Inferior parietal cortex (tissue), 1 donor: ENCODE measurements around the gene CORO2B.

ENCODE experiments used
- DNase-seq: peaks from one replicate; pipeline ENCODE4 v3.0.0-alpha.2; 2016; ENCODE audit errors: extremely low spot score

Gene CORO2B

DNA sequence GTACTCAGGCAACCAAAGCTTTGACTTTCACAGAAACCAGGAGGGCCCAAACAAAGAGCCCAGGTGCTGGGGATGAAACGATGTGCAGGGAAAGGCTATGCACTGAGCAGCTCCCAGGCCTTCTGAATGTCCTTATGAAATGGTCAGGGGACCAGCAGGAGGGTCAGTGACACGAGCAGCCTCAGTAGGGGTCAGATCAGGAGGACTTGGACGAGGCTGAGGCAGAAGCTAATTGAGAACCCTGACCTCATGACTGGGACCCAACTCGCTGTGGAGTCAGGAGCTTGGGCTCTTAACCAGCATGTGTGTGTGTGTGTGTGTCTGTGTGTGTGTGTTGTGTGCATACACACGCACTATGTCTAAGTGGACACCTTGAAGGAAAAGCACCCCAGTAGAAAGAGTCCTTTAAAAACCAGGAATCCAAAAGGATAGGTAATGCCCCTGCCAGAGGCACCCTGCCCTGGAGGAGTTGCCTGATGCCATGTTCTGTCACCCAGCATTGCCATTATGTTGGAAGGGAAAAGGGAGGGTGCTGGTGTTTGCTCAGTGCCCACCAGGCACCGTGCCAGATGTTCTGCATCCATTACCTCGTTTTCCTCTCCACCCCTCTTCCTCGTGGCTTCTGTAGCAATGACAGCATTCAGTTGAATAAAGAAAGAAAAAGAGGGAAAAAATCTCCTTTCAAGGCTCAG lies 50.9 kb downstream of the CORO2B start:
- DNase-seq, result no peak

DNA sequence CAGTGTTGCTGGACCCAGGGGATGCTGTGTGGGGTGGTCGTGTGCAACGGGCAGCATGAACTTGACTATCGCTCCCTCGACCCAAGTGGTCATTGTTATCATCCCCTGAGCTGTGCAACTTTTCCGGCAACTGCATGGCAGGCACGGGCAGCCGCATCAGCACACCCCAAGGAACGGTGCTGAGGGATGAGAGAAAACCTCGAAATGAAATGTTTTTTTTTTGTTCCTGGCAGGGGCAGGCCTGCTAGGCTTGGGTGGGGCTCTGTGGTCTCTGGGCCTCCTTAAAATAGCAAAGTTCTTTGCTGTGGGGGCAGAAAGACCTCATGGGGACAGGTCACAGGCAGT lies 51.4 kb downstream of the CORO2B start:
- no peak for DNase-seq

DNA sequence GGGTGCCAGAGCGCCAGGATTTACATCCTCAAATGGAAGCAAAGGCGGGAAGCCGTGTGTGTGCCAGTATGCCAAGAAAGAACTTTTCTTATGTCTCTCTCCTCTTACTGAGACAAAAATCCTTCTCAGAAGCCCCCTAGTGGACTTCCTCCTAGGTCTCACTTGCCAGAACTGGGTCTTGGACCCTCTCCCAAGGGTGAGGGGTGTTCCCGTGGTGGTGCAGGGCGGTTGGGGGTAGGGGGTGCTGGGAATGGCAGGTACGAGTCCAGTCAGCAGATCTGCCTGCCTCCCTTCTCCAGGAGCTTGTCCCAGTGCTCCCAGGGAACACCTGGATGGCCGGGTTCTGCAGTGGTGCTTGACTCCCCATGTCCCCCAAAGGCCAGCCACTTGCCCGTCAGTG lies 52.0 kb downstream of the CORO2B start:
- DNase-seq, result no peak

DNA sequence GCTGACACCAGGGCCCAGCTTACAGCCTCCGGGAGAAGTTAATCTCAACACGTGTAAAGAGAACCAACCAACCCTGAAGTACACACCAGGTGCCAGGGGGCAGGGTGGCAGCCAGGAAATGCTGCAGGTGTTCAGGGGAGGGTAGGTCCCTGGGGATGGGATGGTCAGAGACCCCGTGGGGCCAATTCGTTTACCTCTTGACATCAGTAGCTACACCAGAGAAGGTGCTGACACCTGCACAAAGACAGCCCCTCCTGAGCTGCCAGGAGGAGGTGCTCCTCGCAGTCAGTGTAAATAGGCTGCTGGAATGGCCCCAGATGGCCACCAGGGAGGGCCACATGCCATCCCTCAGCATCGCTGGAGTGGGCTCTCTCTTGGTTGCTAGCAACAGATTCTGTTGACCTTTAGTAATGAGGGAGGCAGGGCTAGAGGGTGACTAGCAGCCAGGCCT lies 52.8 kb downstream of the CORO2B start:
- no peak for DNase-seq

DNA sequence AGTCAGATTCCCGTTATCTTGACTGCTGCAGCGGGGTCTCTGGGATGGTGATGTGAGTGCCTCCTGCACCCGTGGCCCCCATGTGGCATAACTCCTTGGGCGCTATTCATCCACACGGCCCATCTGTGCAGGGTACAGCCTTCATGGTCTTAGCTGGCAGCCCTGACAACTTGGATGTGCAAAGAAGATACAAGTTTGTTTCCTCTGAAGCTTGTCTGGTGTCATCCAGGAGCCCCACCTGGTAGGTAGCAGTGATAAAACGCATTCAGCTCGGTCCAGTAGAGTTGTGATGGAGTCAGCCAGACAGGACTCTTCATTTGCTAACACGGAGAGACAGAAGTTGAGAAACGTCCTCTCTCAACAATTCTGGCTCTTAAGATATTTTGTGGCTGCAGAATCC lies 53.3 kb downstream of the CORO2B start:
- DNase-seq, result no peak

DNA sequence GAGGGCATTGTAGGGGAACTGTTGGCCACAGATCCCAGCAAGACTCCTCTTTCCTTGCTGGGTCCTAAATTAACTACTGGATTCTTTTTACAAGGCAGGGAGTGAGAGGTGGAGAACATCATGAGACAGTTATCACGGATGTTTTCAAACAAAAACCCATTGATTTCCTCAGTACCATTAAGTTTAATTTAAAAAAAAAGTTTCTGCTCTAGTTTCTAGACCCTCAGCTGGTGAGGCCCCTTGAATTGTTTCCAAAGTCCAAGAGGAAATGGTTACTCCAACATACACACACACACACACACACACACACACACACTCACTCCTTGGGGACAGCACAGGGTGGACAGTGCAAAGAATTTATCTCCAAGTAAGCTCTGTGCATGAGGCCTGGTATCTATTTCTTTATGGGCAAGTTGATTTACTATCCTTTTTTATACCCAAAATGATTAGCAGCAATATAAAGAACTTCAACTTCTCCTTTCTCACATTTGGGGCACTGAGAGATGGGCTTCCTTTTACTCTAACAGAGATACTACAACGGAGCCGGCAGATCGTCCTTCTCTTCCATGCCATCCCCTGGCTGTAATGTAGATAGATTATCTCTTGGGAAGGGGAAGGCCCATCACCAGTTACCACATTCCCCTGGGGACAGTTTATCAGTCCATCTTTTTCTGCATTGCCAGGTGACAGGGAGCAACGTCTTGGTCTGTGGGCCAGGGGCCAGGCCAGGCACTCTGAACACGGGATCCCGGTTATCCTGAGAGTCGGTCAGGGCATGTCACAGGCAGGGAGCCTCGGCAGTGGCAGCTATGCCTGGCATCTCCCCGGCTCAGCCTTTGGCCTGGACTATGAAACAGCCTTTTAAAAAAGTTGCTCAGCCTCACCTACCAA lies 54.7 kb downstream of the CORO2B start:
- DNase-seq, result no peak

DNA sequence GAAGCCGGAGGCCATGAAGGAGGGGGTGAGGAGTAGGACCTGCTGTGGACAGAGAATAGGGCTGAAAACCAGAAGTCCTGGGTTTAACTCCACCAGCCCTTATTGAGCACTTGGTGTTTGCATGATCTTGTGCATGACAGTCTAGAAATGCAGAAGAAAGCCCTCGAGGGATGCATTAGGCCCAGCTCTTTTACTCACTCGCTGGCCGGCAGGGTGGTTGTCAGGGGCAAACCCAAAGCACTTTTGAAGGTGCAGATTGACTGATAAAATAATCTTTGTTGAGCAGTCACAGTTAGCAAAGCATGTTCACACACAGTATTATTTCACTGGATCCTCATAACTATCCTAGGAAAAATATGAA lies 55.3 kb downstream of the CORO2B start:
- DNase-seq, result no peak

DNA sequence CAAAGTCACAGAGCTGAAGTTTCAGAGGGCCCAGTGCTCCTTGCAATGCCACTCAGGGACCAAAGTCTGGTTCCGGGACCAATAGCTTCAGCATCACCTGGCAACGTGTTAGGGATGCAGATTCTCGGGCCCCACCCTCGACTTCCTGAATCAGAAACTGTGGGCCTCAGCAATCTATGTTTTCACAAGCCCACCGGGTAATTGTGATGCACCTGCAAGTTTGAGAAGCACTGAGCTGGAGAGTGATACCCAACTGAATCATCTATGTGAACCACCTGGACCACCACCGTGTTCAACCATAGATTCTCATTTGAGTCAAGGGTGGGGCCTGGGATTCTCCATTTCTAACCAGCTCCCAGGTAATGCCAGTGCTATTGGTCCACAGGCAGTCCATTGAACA lies 55.7 kb downstream of the CORO2B start:
- DNase-seq, result no peak

DNA sequence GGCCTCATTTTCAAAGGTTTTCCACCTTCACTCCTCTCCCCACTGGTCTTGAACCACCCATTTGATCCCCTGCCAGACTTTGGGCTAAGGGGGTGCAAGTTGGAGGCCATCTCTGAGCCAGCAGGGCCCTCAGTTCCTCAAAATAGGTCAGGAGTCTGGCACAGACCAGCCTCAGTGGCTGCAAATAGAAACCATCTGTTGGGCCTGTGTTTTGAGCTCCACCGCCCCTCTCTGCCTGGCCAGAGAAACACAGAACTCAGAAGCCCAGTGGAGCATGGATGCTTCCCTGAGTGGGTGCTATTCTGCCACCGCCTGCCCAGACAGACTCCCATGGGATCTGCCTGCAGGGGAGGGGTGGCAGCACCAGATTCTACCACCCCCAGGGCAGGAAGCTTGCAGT lies 56.3 kb downstream of the CORO2B start:
- DNase-seq, result no peak

DNA sequence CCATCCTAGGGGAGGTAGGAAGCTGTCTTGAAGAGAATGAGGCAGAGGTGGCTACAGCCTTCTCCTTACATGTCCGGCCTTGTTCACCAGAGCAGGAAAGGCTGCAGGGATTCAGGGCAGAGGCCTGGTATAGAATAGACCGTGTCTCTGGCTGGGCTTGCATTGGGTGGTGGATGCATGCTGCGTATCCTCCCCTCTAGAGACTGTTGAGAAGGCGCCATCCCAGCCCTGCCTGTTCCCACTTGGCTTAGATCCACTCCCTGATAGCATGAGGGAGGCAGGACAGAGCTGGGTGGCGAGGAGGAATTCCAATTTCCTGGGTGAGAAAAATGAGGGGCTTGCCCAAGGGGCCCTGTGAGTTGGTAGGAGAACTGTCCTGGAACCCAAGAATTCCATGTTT lies 57.5 kb downstream of the CORO2B start:
- no peak for DNase-seq

DNA sequence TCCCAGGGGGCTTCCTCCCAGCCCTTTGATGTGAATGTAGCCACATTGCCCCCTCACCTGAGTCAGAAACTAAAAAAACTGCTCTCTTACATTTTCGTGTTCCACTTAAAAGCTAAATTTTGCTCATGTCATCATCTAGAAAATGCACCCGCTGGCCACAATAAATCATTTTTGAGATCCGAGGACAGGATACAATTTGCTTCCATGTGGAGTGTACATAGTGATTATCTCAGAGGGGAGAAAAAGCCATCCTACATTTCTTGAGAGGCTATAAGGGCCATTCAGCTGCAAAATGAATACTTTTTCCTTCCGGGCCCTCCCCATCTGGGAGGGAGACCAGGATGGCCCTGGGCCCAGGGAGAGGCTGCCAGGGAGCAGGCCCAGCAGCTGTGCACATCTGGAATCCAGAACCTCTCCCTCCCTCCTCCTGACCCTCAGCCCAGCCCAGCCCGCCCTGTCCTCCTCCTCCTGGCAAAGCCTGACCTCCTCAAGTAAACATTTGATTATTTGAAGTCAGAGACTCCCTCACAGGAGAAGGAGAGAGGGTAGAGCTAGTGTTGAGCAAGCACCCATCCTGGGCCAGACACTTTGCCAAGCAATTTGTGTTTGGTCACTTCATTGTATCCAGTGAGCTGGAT lies 59.1 kb downstream of the CORO2B start:
- DNase-seq, result no peak

DNA sequence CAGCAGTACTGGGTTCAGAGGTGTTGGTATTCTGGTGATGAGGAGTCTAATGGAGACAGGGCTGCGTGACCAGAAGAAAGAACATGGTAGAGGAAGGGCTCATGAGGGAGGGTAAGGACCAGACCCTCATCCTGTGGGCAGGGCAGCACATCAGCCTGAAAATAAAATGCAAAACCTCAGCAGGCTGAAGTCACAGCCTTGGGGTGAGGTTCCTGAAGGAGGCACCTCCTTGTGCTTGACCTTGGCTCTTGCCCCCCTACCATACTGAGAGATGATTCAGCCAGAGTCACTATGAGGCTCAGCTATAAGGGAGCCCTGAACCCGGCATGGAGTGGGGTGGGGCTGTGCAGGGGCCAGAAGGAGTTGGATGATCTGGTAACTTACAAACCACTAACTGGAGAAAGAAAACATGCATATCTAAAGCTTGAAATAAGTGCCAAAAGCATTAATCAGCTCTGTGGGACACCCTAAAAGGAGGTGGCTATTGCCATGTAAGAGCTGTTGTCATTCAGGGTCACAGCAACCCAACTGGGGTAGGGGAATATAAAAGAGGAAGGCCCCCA lies 60.2 kb downstream of the CORO2B start:
- no peak for DNase-seq

DNA sequence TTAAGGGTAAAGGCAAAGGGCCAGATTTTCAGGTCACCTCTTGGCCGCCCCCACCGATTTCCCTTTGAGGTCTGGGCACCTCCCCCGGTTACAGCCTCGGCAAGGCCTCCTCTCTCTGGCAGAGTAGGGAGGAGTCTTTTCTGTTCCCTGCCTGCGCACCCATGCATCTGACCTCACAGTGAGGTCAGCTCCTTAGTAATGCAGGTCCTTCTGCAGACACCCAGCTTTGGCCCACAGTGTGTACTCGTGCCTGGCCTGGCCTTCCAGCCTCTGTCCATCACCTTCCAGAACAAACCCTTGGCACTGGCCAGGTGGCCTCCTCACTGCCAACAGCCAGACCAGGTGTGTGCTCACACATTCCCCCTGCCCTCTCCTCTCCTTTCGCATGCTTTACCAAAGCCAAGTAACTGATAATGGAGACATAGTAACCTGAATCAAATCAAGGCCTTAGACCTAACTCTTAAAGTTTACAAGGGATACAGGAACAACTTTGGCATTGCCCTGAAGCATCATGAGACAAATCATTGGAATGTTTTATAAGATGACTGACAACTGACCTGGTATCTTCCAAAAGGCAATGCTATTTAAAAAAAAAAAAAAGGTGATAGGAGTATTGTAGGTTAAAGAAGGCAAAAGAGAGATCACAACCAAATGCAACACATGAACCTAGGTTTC lies 61.3 kb downstream of the CORO2B start:
- DNase-seq, result no peak

DNA sequence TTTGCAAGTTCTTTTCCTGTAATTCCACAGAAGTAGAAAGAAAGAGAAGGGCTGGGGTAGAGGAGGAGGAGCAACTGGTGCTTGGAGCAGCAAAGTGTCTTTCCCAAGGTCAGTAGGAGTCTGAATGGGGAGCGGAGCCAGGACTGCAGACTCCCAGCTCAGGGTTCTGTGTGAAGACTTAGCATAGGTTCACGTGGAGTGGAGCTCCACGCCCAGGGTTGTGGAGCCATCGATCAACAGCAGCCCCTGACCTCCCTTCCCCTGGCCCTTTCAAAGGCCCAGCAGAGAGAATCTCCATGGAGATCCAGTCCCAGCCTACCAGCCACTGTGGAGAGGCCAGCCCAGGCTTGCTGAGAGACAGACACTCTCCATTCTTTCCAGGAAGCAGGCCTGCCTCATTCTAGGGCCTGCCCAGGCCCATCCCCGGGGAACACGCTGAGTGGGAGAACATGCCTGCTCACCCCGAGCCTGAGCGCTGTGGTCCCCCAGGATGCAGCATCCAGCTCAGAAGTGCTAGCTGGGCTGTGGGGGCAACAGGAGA lies 62.1 kb downstream of the CORO2B start:
- no peak for DNase-seq

DNA sequence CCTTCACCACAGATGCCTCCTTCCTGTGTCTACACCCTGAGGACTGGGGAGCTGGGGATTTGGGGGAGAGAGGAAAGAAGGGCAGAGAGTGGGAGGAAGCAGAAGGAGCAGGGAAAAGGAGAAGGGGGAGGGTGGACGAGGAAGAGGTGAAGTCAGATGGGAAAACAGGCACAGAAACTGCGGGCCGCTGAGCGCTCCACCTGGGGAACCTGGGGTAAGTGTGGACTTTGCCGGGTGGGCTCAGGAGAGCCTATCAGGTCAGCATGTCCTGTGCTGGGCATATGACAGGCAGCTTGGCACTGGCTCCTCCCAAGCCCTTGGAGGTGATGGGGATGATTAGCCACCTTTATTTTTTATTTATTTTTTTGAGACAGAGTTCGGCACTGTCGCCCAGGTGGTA lies 62.6 kb downstream of the CORO2B start:
- no peak for DNase-seq

DNA sequence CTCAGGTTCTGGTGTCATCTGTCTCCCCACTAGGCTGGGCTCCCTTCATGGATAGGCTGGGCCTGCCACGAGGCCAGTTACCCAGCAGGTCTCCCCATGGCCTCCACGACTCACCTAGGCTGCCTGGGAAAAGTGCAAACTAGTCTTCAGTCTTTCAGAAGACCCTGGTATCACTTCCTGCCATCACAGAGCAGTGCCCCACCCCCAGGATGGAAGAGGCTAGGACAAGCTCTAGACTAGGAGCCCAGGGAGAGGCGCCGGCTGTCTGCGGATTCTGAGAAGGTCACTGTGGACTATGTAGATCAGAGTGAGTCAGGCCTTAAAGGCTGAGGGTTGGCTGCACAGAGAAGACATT lies 63.7 kb downstream of the CORO2B start:
- DNase-seq, result no peak

DNA sequence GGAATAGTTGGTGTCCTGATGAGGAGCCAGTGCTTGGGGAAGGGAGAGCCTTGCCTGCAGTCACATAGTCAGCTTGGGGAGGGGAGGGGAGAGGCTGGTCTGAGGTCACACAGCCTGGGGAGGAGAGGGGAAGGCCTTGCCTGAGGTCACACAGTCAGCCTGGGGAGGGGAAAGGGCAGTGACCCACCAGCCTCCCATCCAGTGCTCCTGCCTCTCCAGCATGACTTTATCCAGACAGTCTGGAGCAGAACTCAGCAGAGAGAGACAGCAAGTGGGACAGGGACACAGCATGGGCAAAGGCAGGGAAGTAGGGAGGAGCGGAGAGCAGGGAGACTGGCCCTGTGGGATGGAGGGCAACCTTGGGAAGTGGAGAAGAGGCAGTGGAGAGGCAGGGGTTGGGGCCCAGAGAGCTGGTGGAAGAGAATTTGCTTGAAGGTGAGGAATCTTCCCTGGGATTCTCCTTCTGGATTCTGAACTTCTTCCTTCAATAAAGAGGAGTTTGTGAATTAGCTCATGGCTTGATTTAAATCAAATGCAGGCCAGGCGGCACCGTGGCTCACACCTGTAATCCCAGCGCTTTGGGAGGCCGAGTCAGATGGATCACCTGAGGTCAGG lies 64.5 kb downstream of the CORO2B start:
- DNase-seq, result no peak

DNA sequence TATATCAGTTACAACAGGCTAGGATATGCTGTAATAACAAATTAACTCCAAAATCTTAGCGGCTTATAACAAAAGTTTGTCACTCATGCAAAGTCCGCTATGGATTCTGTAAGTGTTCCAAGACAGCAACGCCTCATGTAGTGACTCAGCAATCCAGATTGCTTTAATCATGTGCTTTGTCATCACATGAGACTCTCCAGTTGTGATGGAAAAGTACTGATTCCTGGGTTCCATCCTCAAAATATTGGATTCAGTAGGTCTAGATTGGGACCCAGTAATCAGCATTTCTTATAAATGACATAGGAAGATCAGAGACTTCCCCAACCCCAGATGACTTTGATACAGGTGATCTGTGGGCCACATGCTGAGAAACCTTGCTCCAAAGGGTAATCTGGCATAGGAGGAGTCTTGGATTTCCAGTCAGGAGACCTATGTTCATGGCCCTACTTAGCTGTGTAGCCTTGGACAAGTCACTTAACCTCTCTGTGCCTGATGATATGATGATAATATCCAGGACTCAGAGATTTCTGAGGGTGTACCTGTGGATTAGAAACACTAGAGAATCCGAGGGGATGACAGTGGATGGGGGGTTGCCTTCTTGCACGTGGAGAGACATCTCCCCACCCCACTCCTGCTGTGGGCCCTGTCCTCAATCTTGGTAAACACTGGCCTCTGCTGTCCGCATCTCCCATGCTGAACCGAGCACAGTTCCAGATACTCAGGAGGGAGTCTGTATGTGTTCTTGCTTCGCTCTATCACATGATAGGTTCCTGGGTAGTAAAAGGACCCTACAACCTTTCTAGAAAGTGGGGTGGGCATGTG lies 65.5 kb downstream of the CORO2B start:
- DNase-seq, result no peak

DNA sequence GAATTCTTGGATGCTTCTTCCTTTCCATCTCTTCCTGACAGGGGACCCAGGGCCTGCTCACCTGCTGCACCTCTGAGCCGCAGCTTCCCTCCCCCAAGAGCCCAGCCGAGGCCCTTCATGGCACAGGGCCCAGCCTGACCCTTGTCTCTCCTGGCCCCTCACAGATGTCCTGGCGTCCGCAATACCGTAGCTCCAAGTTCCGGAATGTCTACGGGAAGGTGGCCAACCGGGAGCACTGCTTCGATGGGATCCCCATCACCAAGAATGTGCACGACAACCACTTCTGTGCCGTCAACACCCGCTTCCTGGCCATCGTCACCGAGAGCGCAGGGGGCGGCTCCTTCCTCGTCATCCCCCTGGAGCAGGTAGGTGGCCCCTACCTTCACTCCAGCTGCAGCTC lies 66.2 kb downstream of the CORO2B start:
- no peak for DNase-seq

DNA sequence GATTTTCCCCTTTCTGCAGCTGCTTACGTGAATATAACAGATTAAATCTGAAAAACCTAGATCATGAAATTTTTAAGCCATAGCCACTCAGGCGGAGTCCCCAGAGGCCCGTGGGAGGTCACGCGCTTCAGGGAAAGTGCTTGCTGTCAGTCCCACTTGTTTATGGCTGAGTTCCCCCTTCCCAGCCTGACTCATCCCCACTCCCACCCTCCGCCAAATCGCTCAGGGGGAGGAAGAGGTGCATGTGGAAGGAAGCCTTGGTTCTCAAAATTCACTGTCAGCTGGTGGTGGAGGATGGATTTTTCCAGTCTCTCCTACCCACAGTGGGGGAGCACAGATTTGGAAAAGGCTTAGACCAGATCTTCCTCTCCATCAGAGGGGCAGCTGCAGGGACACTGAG lies 67.4 kb downstream of the CORO2B start:
- DNase-seq, result peak; percentile 41

DNA sequence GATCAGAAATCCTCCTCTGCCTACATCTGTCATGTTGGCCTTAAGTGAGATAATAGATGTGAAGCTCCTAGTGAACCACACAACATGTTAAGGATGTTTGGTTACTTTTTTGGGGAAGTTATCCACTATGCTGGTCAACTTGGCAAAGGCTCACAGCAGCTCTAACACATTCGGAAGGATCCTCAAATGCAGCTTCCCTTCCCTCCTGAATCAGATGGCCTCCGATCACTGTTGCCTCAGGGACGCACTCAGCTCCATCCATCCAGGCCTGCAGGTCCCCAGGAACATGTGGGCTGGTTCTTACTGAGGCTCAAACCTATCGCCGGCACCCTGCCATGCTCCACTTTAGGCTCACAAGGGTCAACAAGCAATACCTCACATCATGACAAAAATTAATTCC lies 67.9 kb downstream of the CORO2B start:
- no peak for DNase-seq
